GM12878 (cell line): ENCODE measurements around the gene IFT122. TPM values are rescaled to one million over a fixed set of nuclear protein-coding genes. Genes with fewer than 3 reads are reported as not detected.
"Not testable (repeated sequence)": the region's sequence is repeated elsewhere in the genome, so short reads cannot be mapped to it uniquely, and the experiment has no call there.

Experiments
- ATAC-seq: fragments of 200-7000 bp; cut with Tn5 transposase; 3 replicates; pipeline ENCODE4 v1.9.1; 2020; ENCODE audit warnings: mild to moderate bottlenecking, moderate library complexity
- BruUV-seq: library from RNA; stranded (reverse); fragments of 400-500 nt; replicated peaks from 2 replicates; lab custom pipeline; 2021; lab: Mats Ljungman, UMichigan
- CTCF ChIA-PET: fragments of 300-600 bp; sonication (Branson Sonifier 250); formaldehyde crosslinking; extraction: SDS; loops from one replicate; lab custom pipeline; 2021; ENCODE audit warnings: inconsistent platforms; lab: Yijun Ruan, JAX
- POLR2A ChIA-PET: fragments of 350-600 bp; formaldehyde crosslinking; extraction: SDS; loops from one replicate; lab custom pipeline; 2021; ENCODE audit warnings: inconsistent platforms; lab: Charles Lee
- RAD21 ChIA-PET: fragments of 300-600 bp; sonication (Branson Sonifier 250); formaldehyde crosslinking; loops from one replicate; lab custom pipeline; 2023; ENCODE audit warnings: antibody characterized with exemption; ENCODE audit not compliant: unreplicated experiment; lab: Charles Lee
- SMC1A ChIA-PET: fragments of 300-600 bp; sonication (Branson Sonifier 250); formaldehyde crosslinking; loops from one replicate; lab custom pipeline; 2023; ENCODE audit not compliant: unreplicated experiment, uncharacterized antibody; lab: Charles Lee
- DNase-seq: peaks from one replicate; pipeline ENCODE4 v3.0.0-alpha.2; 2011; ENCODE audit warnings: low read depth, low spot score
- FAIRE-seq: peaks from 3 replicates; lab custom pipeline; 2011; peaks lifted over from hg19 to GRCh38; lab: Jason Lieb, UNC
- H2AFZ ChIP-seq: 2 replicates; pipeline ENCODE4 v1.6.0; 2011; ENCODE audit warnings: low read depth, low read length, control low read depth; ENCODE audit not compliant: control insufficient read depth
- H3K27ac ChIP-seq: 2 replicates; pipeline ENCODE4 v1.5.1; 2011; ENCODE audit warnings: control low read depth; ENCODE audit not compliant: control insufficient read depth, insufficient read depth
- H3K27me3 ChIP-seq, 2 experiments: replicated peaks in 1 of 2; 2 replicates each; pipeline versions ENCODE4 v1.6.0 to v1.6.1; 2011; ENCODE audit warnings: low read length in 1 of 2; ENCODE audit not compliant: control insufficient read depth in 2 of 2, insufficient read depth in 2 of 2
- H3K36me3 ChIP-seq, 2 experiments: 2 replicates each; pipeline ENCODE4 v1.5.1; 2011; ENCODE audit warnings: low read length in 1 of 2; ENCODE audit not compliant: control insufficient read depth in 2 of 2, insufficient read depth in 2 of 2
- H3K4me1 ChIP-seq: 2 replicates; pipeline ENCODE4 v1.6.1; 2011; ENCODE audit warnings: mild to moderate bottlenecking, low read length, moderate library complexity, mixed read lengths; ENCODE audit not compliant: control insufficient read depth, insufficient read depth
- H3K4me2 ChIP-seq: 2 replicates; pipeline ENCODE4 v1.6.0; 2011; ENCODE audit warnings: control low read depth; ENCODE audit not compliant: control insufficient read depth, insufficient read depth
- H3K4me3 ChIP-seq: fragments of 200-600 bp; sonication (generic); 2 replicates; pipeline ENCODE4 v1.5.1; 2016
- H3K79me2 ChIP-seq: 2 replicates; pipeline ENCODE4 v1.6.0; 2011; ENCODE audit warnings: low read length; ENCODE audit not compliant: control insufficient read depth, insufficient read depth
- H3K9ac ChIP-seq: 2 replicates; pipeline ENCODE4 v1.8.0; 2011; ENCODE audit warnings: low read length, control low read depth, mixed read lengths; ENCODE audit not compliant: control insufficient read depth, insufficient read depth
- H3K9me3 ChIP-seq: replicated peaks from 3 replicates; pipeline ENCODE4 v1.5.1; 2011; ENCODE audit warnings: mild to moderate bottlenecking, low read length; ENCODE audit not compliant: control insufficient read depth, insufficient read depth
- H4K20me1 ChIP-seq: 2 replicates; pipeline ENCODE4 v1.6.0; 2011; ENCODE audit not compliant: control insufficient read depth, insufficient read depth
- ETV6 ChIP-seq, 2 experiments: fragments of 450-650 bp in 1 of 2; IDR thresholded peaks in 1 of 2; conservative IDR thresholded peaks in 1 of 2; 2 replicates each; pipeline ENCODE4 v1.6.1; 2014; ENCODE audit warnings: antibody characterized with exemption in 1 of 2, borderline replicate concordance in 1 of 2, low read depth in 1 of 2, mild to moderate bottlenecking in 1 of 2, moderate library complexity in 1 of 2
- PAX5 ChIP-seq: IDR thresholded peaks from 2 replicates; pipeline ENCODE4 v1.6.1; 2011; ENCODE audit warnings: low read depth, low read length, borderline replicate concordance
- PKNOX1 ChIP-seq: fragments of 450-650 bp; IDR thresholded peaks from 2 replicates; pipeline ENCODE4 v1.6.1; 2016; ENCODE audit warnings: mild to moderate bottlenecking
- POU2F2 ChIP-seq: IDR thresholded peaks from 3 replicates; pipeline ENCODE4 v1.6.1; 2011; ENCODE audit warnings: low read depth, mild to moderate bottlenecking, low read length, borderline replicate concordance
- RCOR1 ChIP-seq: conservative IDR thresholded peaks from 2 replicates; pipeline ENCODE4 v1.6.1; 2012; ENCODE audit warnings: low read depth, low read length, improper control_type of control experiment
- STAT3 ChIP-seq: IDR thresholded peaks from 2 replicates; pipeline ENCODE4 v1.6.1; 2011; ENCODE audit warnings: low read depth, low read length, improper control_type of control experiment
- ZBTB40 ChIP-seq: fragments of 450-650 bp; IDR thresholded peaks from 2 replicates; pipeline ENCODE4 v1.6.1; 2016; ENCODE audit warnings: mild to moderate bottlenecking, moderate library complexity, borderline replicate concordance
- WGBS: methylation state at CpG from one replicate; pipeline ENCODE4 v1.1.6; 2016; ENCODE audit warnings: low lambda C conversion rate; ENCODE audit not compliant: insufficient replicate concordance, insufficient coverage; ENCODE audit errors: missing lambda C conversion rate; 5-methylcytosine and 5-hydroxymethylcytosine counted together
- in situ Hi-C: fragments of 300-500 bp; cut with MboI; formaldehyde crosslinking; loops from 9 replicates; pipeline ENCODE4 v1.14.3; 2018; ENCODE audit warnings: mixed read lengths
- intact Hi-C: fragments of 100-400 bp; cut with micrococcal nuclease; formaldehyde crosslinking; loops from one replicate; pipeline ENCODE4 v1.14.2; 2022; ENCODE audit not compliant: unreplicated experiment
- polyA plus RNA-seq, 11 experiments: library from polyadenylated mRNA; depleted of rRNA in 4 of 11; unstranded in 6 of 11; stranded (reverse) in 5 of 11; fragments of >200 nt; fragmentation: Nextera tagmentation in 4 of 11; fragmentation: Illumina TruSeq in 1 of 11; extraction: Ambion mirVana in 4 of 11; extraction: Trizol in 1 of 11; gene quantifications; 1 replicate in 1 of 11; 2 replicates in 10 of 11; pipeline versions ENCODE4 v1.2.1 to v1.2.3, GENCODE V29; 2011 to 2016; ENCODE audit warnings: inconsistent platforms in 2 of 11, missing spikeins in 2 of 11, low read depth in 1 of 11
- total RNA-seq, 4 experiments: library from RNA; depleted of rRNA in 3 of 4; stranded (reverse); fragments of >200 nt in 3 of 4; fragmentation: Illumina TruSeq in 1 of 4; extraction: Trizol in 1 of 4; gene quantifications; 2 replicates each; pipeline versions ENCODE4 v1.2.1 to v1.2.3, GENCODE V29; 2013 to 2021

IFT122 gene
- total and polyA plus RNA-seq, 10 of the 15 experiments (the other 5 are each of a cell fraction or from before 2014, with no cell fraction given) = 1.8 to 19.2 (median 8.4) TPM

- intact Hi-C loops, H3K4me3 ChIP-seq, DNase-seq, ATAC-seq, BruUV-seq, H3K27me3 ChIP-seq, SMC1A ChIA-PET, RAD21 ChIA-PET, in situ Hi-C loops, H4K20me1 ChIP-seq, POLR2A ChIA-PET, FAIRE-seq, H3K27ac ChIP-seq, CTCF ChIA-PET, H3K9ac ChIP-seq, H3K4me1 ChIP-seq, H2AFZ ChIP-seq, H3K9me3 ChIP-seq, H3K4me2 ChIP-seq: not testable (repeated sequence)
- peaks cover 5 to 21% of the 10 kb centered on the region in 2 experiments; a peak in 3 of 4 replicates for H3K36me3 ChIP-seq
- peaks cover 14% of the 10 kb centered on the region for H3K79me2 ChIP-seq
- 91% methylated on average over 8 of the region's 8 CpGs for WGBS
Measured at GRCh38 chr3:129392106-129392887, 47.7 kb upstream of the IFT122 start.

- Histone ChIP-seq H3K9ac (no peak overlapping the region), H3K4me3 (no peak overlapping the region), H3K9me3 (no peaks in the 10 kb centered on the region), H3K4me2 (no peak overlapping the region), H4K20me1 (no peaks in the 10 kb centered on the region; the same call in 1 of the 2 replicates), H2AFZ (no peak overlapping the region), H3K79me2 (peaks cover 23% of the 10 kb centered on the region), H3K4me1 (no peaks in the 10 kb centered on the region; the same call in 1 of the 2 replicates), H3K27me3 (no peaks in the 10 kb centered on the region), H3K36me3 (peaks cover 5 to 21% of the 10 kb centered on the region in 2 experiments; a peak in 3 of 4 replicates), H3K27ac (no peak overlapping the region)
- CTCF ChIA-PET = no interaction called here
- POLR2A ChIA-PET = no interaction called here
- TF ChIP-seq RCOR1 (no peak), ZBTB40 (no peak), PAX5 (no peak), POU2F2 (no peak), ETV6 (conservative IDR thresholded peaks at IDR 0.05 in 1 of 2, IDR thresholded peaks at IDR 0.05 in 1 of 2; ENCODE audit: borderline replicate concordance in 1 of 2, low read depth in 1 of 2) (no peak), PKNOX1 (no peak), STAT3 (no peak)
- FAIRE-seq (no peak), DNase-seq (no peak), ATAC-seq (no peak)
- WGBS = 93% methylated on average over 5 of the region's 6 CpGs
- BruUV-seq = no TSS peak
- SMC1A ChIA-PET = no interaction called here
- intact Hi-C loops (no loop called here), in situ Hi-C loops (no loop called here)
- RAD21 ChIA-PET = no interaction called here
Measured at GRCh38 chr3:129393271-129393670, 46.8 kb upstream of the IFT122 start.
